Testis (tissue), 2 donors: Measurements from ENCODE around the gene CALHM2.
"Not testable (repeated sequence)": the region's sequence is repeated elsewhere in the genome, so short reads cannot be mapped to it uniquely, and the experiment has no call there.

Experiments used
- POLR2A ChIP-seq: fragments of 450-650 bp; IDR thresholded peaks from one replicate; pipeline ENCODE4 v1.6.1; 2017; ENCODE audit warnings: antibody characterized with exemption, mild to moderate bottlenecking, moderate library complexity
- TF ChIP-seq, protein P1 (sequence below), 3 experiments: fragments of 450-650 bp in 2 of 3; fragments of 200-600 bp in 1 of 3; sonication (generic) in 1 of 3; IDR thresholded peaks; one replicate each; pipeline ENCODE4 v1.5.1; 2016 to 2019; ENCODE audit warnings: antibody characterized with exemption in 3 of 3, mild to moderate bottlenecking in 2 of 3, moderate library complexity in 1 of 3

DNA sequence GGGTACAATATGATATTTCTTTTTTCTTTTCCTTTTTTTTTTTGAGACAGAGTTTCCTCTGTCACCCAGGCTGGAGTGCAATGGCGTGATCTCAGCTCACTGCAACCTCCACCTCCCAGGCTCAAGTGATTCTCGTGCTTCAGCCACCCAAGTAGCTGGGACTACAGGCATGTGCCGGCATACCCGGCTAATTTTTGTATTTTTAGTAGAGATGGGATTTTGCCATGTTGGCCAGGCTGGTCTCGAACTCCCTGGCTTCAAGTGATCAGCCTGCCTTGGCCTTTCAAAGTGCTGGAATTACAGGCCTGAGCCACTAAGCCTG, 35.1 kb downstream of the CALHM2 start:
- TF ChIP-seq, protein P1, sequence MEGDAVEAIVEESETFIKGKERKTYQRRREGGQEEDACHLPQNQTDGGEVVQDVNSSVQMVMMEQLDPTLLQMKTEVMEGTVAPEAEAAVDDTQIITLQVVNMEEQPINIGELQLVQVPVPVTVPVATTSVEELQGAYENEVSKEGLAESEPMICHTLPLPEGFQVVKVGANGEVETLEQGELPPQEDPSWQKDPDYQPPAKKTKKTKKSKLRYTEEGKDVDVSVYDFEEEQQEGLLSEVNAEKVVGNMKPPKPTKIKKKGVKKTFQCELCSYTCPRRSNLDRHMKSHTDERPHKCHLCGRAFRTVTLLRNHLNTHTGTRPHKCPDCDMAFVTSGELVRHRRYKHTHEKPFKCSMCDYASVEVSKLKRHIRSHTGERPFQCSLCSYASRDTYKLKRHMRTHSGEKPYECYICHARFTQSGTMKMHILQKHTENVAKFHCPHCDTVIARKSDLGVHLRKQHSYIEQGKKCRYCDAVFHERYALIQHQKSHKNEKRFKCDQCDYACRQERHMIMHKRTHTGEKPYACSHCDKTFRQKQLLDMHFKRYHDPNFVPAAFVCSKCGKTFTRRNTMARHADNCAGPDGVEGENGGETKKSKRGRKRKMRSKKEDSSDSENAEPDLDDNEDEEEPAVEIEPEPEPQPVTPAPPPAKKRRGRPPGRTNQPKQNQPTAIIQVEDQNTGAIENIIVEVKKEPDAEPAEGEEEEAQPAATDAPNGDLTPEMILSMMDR (IDR thresholded peaks at IDR 0.05), result not testable (repeated sequence)
- TF ChIP-seq POLR2A, result not testable (repeated sequence)
